ENCODE measurements around the gene DENND1A. TPM values are rescaled to one million over a fixed set of nuclear protein-coding genes. Genes with fewer than 3 reads are reported as not detected.
A peak's percentile ranks its signal among the peaks of the same experiment; 100 is the strongest.

The DENND1A gene
- total RNA-seq, 1 donor from 2014 or later, result 48.1 TPM

GRCh38 chr9:123753016-123753415 is 176.9 kb downstream of the DENND1A start:
- H3K9me3 ChIP-seq (ENCODE audit: low read depth), result no peaks in the 10 kb centered on the region

GRCh38 chr9:123749580-123750202 is 180.2 kb downstream of the DENND1A start:
- Histone ChIP-seq H3K9ac (no peak overlapping the region), H3K4me3 (no peak overlapping the region), H3K79me2 (ENCODE audit: low read depth) (no peaks in the 10 kb centered on the region), H4K20me1 (ENCODE audit: low read depth) (peaks cover 10% of the 10 kb centered on the region), H3K27ac (no peak overlapping the region), H3K27me3 (no peaks in the 10 kb centered on the region), H3K4me2 (peak overlapping the region; percentile 4), H3F3A (ENCODE audit: low read depth) (no peaks in the 10 kb centered on the region), H3K9me3 (ENCODE audit: low read depth) (no peaks in the 10 kb centered on the region), H3K4me1 (peaks cover 26% of the 10 kb centered on the region), H2AFZ (replicated peaks) (no peak overlapping the region), H3K36me3 (no peaks in the 10 kb centered on the region)
- no peak overlapping the region for H3K27ac Mint-ChIP-seq
- H3K36me3 Mint-ChIP-seq, result peaks cover 3% of the 10 kb centered on the region
- no peak for DNase-seq (ENCODE audit: low spot score)
- H3K27me3 Mint-ChIP-seq (ENCODE audit: insufficient read depth, low read depth), result no peaks in the 10 kb centered on the region
- H3K9me3 Mint-ChIP-seq, result no peaks in the 10 kb centered on the region
- TF ChIP-seq CTCF (IDR thresholded peaks at IDR 0.05) (no peak), EZH2phosphoT487 (IDR thresholded peaks at IDR 0.05) (no peak), EZH2 (IDR thresholded peaks at IDR 0.05) (no peak)
- H3K4me3 Mint-ChIP-seq, result no peak overlapping the region
- H3K4me1 Mint-ChIP-seq, result peaks cover 17% of the 10 kb centered on the region

More at GRCh38 chr9:123753016-123753415, 176.9 kb downstream of the DENND1A start:
- H3K9ac ChIP-seq, result no peak overlapping the region
- Mint-ChIP-seq H3K36me3 (peaks cover 6% of the 10 kb centered on the region), H3K27ac (no peak overlapping the region), H3K4me1 (peaks cover 38% of the 10 kb centered on the region), H3K27me3 (ENCODE audit: insufficient read depth, low read depth) (no peaks in the 10 kb centered on the region), H3K4me3 (no peak overlapping the region), H3K9me3 (no peaks in the 10 kb centered on the region)
- no peak overlapping the region for H3K4me3 ChIP-seq
- H3K4me2 ChIP-seq, result no peak overlapping the region
- H3K79me2 ChIP-seq (ENCODE audit: low read depth), result no peaks in the 10 kb centered on the region
- no peaks in the 10 kb centered on the region for H3K36me3 ChIP-seq
- H3F3A ChIP-seq (ENCODE audit: low read depth), result peaks cover 12% of the 10 kb centered on the region
- H3K27ac ChIP-seq, result no peak overlapping the region
- H3K4me1 ChIP-seq, result peaks cover 42% of the 10 kb centered on the region
- peaks cover 20% of the 10 kb centered on the region for H4K20me1 ChIP-seq (ENCODE audit: low read depth)
- H3K27me3 ChIP-seq, result no peaks in the 10 kb centered on the region
- TF ChIP-seq EZH2 (IDR thresholded peaks at IDR 0.05) (no peak), EZH2phosphoT487 (IDR thresholded peaks at IDR 0.05) (no peak), CTCF (IDR thresholded peaks at IDR 0.05) (no peak)
- H2AFZ ChIP-seq (replicated peaks), result no peak overlapping the region
- no peak for DNase-seq (ENCODE audit: low spot score)

GRCh38 chr9:123746765-123747164 is 183.2 kb downstream of the DENND1A start:
- Histone ChIP-seq H3K79me2 (ENCODE audit: low read depth) (peaks cover 3% of the 10 kb centered on the region), H3K27me3 (no peaks in the 10 kb centered on the region), H3K9ac (no peak overlapping the region), H4K20me1 (ENCODE audit: low read depth) (peaks cover 13% of the 10 kb centered on the region), H2AFZ (replicated peaks) (no peak overlapping the region), H3K4me2 (no peak overlapping the region), H3K4me1 (peaks cover 36% of the 10 kb centered on the region), H3K27ac (no peak overlapping the region), H3K36me3 (no peaks in the 10 kb centered on the region), H3F3A (ENCODE audit: low read depth) (peaks cover 12% of the 10 kb centered on the region), H3K4me3 (no peak overlapping the region), H3K9me3 (ENCODE audit: low read depth) (no peaks in the 10 kb centered on the region)
- Mint-ChIP-seq H3K4me1 (peaks cover 28% of the 10 kb centered on the region), H3K36me3 (peaks cover 3% of the 10 kb centered on the region), H3K27me3 (ENCODE audit: insufficient read depth, low read depth) (no peaks in the 10 kb centered on the region), H3K27ac (no peak overlapping the region), H3K4me3 (no peak overlapping the region), H3K9me3 (no peaks in the 10 kb centered on the region)
- TF ChIP-seq CTCF (IDR thresholded peaks at IDR 0.05) (no peak), EZH2phosphoT487 (IDR thresholded peaks at IDR 0.05) (no peak), EZH2 (IDR thresholded peaks at IDR 0.05) (no peak)
- DNase-seq (ENCODE audit: low spot score), result no peak
